Astrocyte of the cerebellum (primary cell): ENCODE measurements around the gene RNF213.
"Not testable (repeated sequence)": the region's sequence is repeated elsewhere in the genome, so short reads cannot be mapped to it uniquely, and the experiment has no call there.

ENCODE experiments used
- DNase-seq: peaks from one replicate; pipeline ENCODE4 v3.0.0-alpha.2; 2011; ENCODE audit warnings: low read depth
- H3K4me3 ChIP-seq: 2 replicates; pipeline ENCODE4 v1.5.1; 2011; ENCODE audit warnings: mild to moderate bottlenecking, low read depth, low read length, moderate library complexity
- in situ Hi-C: cut with HindIII; loops from 2 replicates; pipeline ENCODE4 v1.10.0; 2017; ENCODE audit warnings: low sequenced_read_pairs
- TF ChIP-seq, protein P1 (sequence below): IDR thresholded peaks from 2 replicates; pipeline ENCODE4 v1.5.1; 2012; ENCODE audit warnings: low read length, low read depth, moderate library complexity, mild to moderate bottlenecking; ENCODE audit errors: missing control alignments

Gene RNF213

DNA sequence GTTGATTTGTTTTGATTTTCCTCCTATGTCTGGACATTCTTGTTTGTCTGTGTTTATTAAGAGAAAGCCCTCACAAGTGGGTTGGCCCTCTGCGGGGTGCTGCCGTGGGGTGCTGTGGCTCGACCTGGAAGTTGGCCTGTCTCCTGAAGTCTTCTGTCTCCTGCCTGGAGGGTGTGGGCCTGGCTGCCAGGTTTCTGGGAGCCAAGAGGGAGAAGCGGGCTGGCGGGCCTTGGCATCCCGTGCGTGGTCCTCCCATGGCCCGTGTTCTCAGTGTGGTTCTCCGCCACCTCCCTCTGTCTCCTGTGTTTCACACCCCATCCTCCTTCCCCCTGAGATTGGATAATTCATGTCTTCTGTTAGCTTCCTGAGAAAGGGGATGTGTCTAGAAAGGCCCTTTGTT is 69.6 kb downstream of the RNF213 start:
- in situ Hi-C loops = no loop called here
- DNase-seq = no peak
- TF ChIP-seq, protein P1, sequence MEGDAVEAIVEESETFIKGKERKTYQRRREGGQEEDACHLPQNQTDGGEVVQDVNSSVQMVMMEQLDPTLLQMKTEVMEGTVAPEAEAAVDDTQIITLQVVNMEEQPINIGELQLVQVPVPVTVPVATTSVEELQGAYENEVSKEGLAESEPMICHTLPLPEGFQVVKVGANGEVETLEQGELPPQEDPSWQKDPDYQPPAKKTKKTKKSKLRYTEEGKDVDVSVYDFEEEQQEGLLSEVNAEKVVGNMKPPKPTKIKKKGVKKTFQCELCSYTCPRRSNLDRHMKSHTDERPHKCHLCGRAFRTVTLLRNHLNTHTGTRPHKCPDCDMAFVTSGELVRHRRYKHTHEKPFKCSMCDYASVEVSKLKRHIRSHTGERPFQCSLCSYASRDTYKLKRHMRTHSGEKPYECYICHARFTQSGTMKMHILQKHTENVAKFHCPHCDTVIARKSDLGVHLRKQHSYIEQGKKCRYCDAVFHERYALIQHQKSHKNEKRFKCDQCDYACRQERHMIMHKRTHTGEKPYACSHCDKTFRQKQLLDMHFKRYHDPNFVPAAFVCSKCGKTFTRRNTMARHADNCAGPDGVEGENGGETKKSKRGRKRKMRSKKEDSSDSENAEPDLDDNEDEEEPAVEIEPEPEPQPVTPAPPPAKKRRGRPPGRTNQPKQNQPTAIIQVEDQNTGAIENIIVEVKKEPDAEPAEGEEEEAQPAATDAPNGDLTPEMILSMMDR = no peak
- no peak overlapping the region for H3K4me3 ChIP-seq

DNA sequence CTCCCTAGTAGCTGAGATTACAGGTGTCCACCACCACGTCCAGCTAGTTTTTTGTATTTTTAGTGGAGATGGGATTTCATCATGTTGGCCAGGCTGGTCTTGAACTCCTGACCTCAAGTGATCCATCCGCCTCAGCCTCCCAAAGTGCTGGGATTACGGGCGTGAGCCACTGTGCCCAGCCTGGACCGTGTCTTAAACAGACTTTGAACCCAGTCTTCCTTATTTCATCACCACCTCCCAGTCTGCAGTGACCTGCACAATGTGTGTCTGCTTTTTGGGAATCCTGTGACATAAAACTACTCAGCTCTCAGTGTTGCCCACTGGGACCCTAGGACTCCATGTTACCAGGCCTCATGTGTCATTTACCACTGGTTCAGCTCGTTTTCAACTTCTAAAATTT is 70.3 kb downstream of the RNF213 start:
- in situ Hi-C loops, DNase-seq, H3K4me3 ChIP-seq: not testable (repeated sequence)

DNA sequence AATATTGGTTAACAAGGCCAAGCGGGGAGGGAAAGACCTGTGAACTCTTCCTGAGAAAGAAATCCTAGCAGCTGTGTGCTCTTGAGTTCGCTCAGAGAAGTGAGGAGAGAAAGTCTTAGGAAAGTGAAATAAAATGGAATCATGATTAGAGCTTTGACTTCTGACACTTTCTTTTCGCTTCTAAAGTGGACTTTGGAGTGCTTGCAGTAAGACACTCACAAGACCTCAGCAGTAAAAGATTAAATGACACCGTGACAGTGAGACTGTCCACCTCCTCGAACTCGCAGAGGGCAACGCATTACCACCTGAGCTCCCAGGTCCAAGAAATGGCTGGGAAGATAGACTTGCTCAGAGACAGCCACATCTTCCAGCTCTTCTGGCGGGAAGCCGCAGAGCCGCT is 71.2 kb downstream of the RNF213 start:
- TF ChIP-seq, protein P1 = no peak
- no peak overlapping the region for H3K4me3 ChIP-seq
- in situ Hi-C loops = no loop called here
- no peak for DNase-seq

DNA sequence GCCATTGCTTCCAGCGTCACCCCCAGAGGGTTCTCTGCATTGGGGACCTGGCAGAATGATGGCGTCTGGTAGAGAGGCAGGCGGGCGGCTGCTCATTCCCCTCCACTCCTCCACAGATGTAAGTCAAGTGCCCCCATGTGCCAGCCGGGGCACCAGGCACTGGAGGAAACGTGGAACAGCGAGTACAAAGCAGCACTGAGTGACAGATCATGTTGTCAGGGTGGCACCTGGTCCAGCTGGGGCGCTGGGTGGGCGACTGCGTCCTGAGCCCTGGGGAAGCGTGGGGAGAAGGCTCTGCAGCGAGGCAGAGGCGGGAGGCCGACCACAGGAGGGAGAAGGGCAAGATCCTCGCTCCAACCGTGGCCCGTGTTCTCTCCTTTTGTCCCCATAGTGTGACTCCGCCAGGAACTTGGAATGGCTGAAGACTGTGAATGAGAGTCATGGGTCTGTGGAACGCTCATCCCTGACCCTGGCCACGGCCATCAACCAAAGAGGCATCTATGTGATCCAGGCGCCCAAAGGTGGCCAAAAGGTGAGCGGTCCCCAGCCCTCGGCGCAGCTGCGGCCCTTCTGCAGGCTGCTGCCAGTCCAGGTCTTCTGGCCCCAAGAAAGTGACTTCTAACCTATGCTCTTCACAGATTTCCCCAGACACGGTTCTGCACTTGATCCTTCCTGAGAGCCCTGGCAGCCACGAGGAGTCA is 76.7 kb downstream of the RNF213 start:
- TF ChIP-seq, protein P1 = no peak
- in situ Hi-C loops = no loop called here
- no peak for DNase-seq
- H3K4me3 ChIP-seq = no peak overlapping the region

DNA sequence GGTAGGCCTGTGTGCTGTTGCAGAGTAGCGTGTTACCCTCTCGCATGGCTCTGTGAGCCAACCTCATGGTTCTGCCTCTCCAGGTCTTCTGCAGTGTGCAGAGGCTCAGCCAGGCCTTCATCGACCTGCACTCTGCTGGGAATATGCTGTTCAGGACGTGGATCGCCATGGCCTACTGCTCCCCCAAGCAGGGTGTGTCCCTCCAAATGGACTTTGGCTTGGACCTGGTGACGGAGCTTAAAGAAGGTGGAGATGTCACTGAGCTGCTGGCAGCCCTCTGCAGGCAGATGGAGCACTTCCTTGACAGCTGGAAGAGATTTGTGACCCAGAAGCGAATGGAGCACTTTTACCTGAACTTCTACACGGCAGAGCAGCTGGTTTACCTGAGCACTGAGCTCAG is 78.5 kb downstream of the RNF213 start:
- TF ChIP-seq, protein P1 = no peak
- DNase-seq = no peak
- in situ Hi-C loops = no loop called here
- H3K4me3 ChIP-seq = no peak overlapping the region

DNA sequence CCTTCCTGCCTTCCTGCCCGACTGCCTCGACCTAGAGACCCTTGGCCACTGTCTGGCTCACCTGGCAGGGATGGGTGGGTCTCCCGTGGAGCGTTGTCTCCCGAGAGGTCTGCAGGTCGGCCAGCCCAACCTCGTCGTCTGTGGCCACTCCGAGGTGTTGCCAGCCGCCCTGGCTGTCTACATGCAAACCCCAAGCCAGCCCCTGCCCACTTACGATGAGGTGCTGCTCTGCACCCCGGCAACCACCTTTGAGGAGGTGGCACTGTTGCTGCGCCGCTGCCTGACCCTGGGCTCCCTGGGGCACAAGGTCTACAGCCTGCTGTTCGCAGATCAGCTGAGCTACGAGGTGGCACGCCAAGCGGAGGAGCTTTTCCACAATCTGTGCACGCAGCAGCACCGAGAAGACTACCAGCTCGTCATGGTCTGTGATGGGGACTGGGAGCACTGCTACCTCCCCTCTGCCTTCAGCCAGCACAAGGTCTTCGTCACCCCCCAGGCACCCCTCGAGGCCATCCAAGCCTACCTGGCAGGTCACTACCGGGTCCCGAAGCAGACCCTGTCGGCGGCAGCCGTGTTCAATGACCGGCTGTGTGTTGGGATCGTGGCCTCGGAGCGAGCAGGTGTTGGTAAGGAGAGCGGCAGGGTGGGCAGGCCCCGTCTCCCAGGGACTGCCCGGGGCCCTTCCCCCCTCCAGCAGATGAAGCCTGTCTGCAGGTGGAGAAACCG is 79.2 kb downstream of the RNF213 start:
- H3K4me3 ChIP-seq = no peak overlapping the region
- TF ChIP-seq, protein P1 = no peak
- DNase-seq = no peak
- in situ Hi-C loops = no loop called here

DNA sequence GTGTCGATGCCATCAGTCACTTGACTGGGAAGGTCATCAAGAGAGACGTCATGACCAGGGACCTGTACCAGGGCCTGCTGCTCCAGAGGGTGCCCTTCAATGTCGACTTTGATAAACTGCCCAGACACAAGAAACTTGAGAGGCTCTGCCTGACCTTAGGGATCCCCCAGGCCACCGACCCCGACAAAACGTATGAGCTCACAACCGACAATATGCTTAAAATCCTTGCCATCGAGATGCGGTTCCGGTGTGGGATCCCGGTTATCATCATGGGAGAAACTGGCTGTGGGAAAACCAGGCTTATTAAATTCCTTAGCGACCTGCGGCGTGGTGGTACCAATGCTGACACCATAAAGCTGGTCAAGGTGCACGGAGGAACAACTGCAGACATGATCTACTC is 84.7 kb downstream of the RNF213 start:
- no peak overlapping the region for H3K4me3 ChIP-seq
- in situ Hi-C loops = no loop called here
- DNase-seq = no peak
- TF ChIP-seq, protein P1 = no peak
